A549 (cell line): ENCODE data around the gene XDH. TPM values are rescaled to one million over a fixed set of nuclear protein-coding genes. Genes with fewer than 3 reads are reported as not detected.

Source experiments
- ATAC-seq, 2 experiments: fragments of 200-7000 bp in 1 of 2; fragments of >200 bp in 1 of 2; cut with Nextera tagmentation in 1 of 2; cut with Tn5 transposase in 1 of 2; 3 replicates each; pipeline versions ENCODE4 v1.8.0 to v1.9.1; 2018 to 2020; ENCODE audit warnings: mild to moderate bottlenecking in 1 of 2, moderate library complexity in 1 of 2
- CTCF ChIA-PET: fragments of 300-600 bp; sonication (Branson Sonifier 250); formaldehyde crosslinking; extraction: SDS; loops from one replicate; lab custom pipeline; 2021; ENCODE audit warnings: antibody characterized with exemption, inconsistent platforms; lab: Yijun Ruan, JAX
- POLR2A ChIA-PET: fragments of 350-600 bp; formaldehyde crosslinking; extraction: SDS; loops from one replicate; lab custom pipeline; 2021; ENCODE audit warnings: antibody characterized with exemption, inconsistent platforms; lab: Yijun Ruan, JAX
- DNase-seq, 2 experiments: peaks; one replicate each; pipeline versions ENCODE4 v3.0.0 to v3.0.0-alpha.2; 2011 to 2016; ENCODE audit warnings: low read depth in 1 of 2, low spot score in 1 of 2
- FAIRE-seq: peaks from 2 replicates; lab custom pipeline; 2011; peaks lifted over from hg19 to GRCh38; lab: Jason Lieb, UNC
- H3K27ac ChIP-seq, 2 experiments: fragments of >200 bp; sonication (Bioruptor Twin); formaldehyde crosslinking; 3 replicates each; pipeline ENCODE4 v1.5.1; 2016 to 2017
- H3K4me1 ChIP-seq: fragments of >200 bp; sonication (Bioruptor Twin); formaldehyde crosslinking; 3 replicates; pipeline ENCODE4 v1.6.1; 2016
- H3K4me2 ChIP-seq: fragments of >200 bp; sonication (Bioruptor Twin); formaldehyde crosslinking; 3 replicates; pipeline ENCODE4 v1.6.1; 2016
- H3K4me3 ChIP-seq: fragments of >200 bp; sonication (Bioruptor Twin); formaldehyde crosslinking; 3 replicates; pipeline ENCODE4 v1.5.1; 2016
- H3K9me3 ChIP-seq: fragments of >200 bp; sonication (Bioruptor Twin); formaldehyde crosslinking; 3 replicates; pipeline ENCODE4 v1.6.1; 2016
- CEBPB ChIP-seq, 2 experiments: fragments of >200 bp in 1 of 2; sonication (Bioruptor Twin) in 1 of 2; formaldehyde crosslinking in 1 of 2; IDR thresholded peaks; 2 replicates each; pipeline ENCODE4 v1.6.1; 2012 to 2016
- CHD4 ChIP-seq: fragments of 200-600 bp; sonication (generic); IDR thresholded peaks from 2 replicates; pipeline ENCODE4 v1.6.1; 2016; ENCODE audit warnings: antibody characterized with exemption, mild to moderate bottlenecking, borderline replicate concordance
- JUN ChIP-seq, 2 experiments: fragments of >200 bp; sonication (Bioruptor Twin); formaldehyde crosslinking; IDR thresholded peaks; 2 replicates in 1 of 2; 3 replicates in 1 of 2; pipeline ENCODE4 v1.6.1; 2016 to 2017
- KDM1A ChIP-seq: fragments of 200-600 bp; sonication (generic); IDR thresholded peaks from 2 replicates; pipeline ENCODE4 v1.6.1; 2016; ENCODE audit warnings: low read depth, mild to moderate bottlenecking
- MAZ ChIP-seq: fragments of 150-350 bp; IDR thresholded peaks from 2 replicates; pipeline ENCODE4 v1.6.1; 2014; ENCODE audit warnings: antibody characterized with exemption, low read depth, low read length, borderline replicate concordance
- NFE2L2 ChIP-seq: fragments of 150-350 bp; conservative IDR thresholded peaks from 2 replicates; pipeline ENCODE4 v1.6.1; 2014; ENCODE audit warnings: low read length
- RAD21 ChIP-seq, 2 experiments: fragments of >200 bp in 1 of 2; sonication (Bioruptor Twin) in 1 of 2; formaldehyde crosslinking in 1 of 2; IDR thresholded peaks in 1 of 2; conservative IDR thresholded peaks in 1 of 2; 2 replicates in 1 of 2; 3 replicates in 1 of 2; pipeline ENCODE4 v1.6.1; 2012 to 2018; ENCODE audit warnings: inconsistent platforms in 1 of 2
- RFX5 ChIP-seq: fragments of 450-650 bp; IDR thresholded peaks from 2 replicates; pipeline ENCODE4 v1.7.1; 2014; ENCODE audit warnings: antibody characterized with exemption, mild to moderate bottlenecking, moderate library complexity
- SREBF2 ChIP-seq: fragments of 450-650 bp; IDR thresholded peaks from 2 replicates; pipeline ENCODE4 v1.6.1; 2014; ENCODE audit warnings: mild to moderate bottlenecking, moderate library complexity
- TFCP2L1 ChIP-seq: fragments of 250-450 bp; sonication (Bioruptor Pico); IDR thresholded peaks from 2 replicates; pipeline ENCODE4 v1.5.0; 2021; ENCODE audit warnings: mild to moderate bottlenecking
- ZC3H11A ChIP-seq: fragments of 450-650 bp; IDR thresholded peaks from 2 replicates; pipeline ENCODE4 v1.6.1; 2014; ENCODE audit warnings: antibody characterized with exemption, mild to moderate bottlenecking
- ZFP36 ChIP-seq: fragments of 450-650 bp; IDR thresholded peaks from 2 replicates; pipeline ENCODE4 v1.6.1; 2014; ENCODE audit warnings: borderline replicate concordance; ENCODE audit not compliant: partially characterized antibody
- ZNF302 ChIP-seq: fragments of 250-450 bp; sonication (Bioruptor Pico); IDR thresholded peaks from 2 replicates; pipeline ENCODE4 v1.9.0; 2021; ENCODE audit warnings: inconsistent platforms, mild to moderate bottlenecking, moderate library complexity
- ZSCAN20 ChIP-seq: fragments of 250-450 bp; sonication (Bioruptor Pico); IDR thresholded peaks from 2 replicates; pipeline ENCODE4 v1.8.0; 2022; ENCODE audit warnings: mild to moderate bottlenecking, moderate library complexity
- WGBS: methylation state at CpG from one replicate; pipeline ENCODE4 v1.1.6; 2017; ENCODE audit errors: missing lambda C conversion rate; 5-methylcytosine and 5-hydroxymethylcytosine counted together
- polyA plus RNA-seq, 4 experiments: library from polyadenylated mRNA; depleted of rRNA in 3 of 4; stranded (reverse); fragments of >200 nt; fragmentation: RNase III in 1 of 4; extraction: RNeasy Plus Mini Kit Qiagen cat#74134 plus additional on column Dnase treatment in 1 of 4; gene quantifications; 2 replicates in 3 of 4; 3 replicates in 1 of 4; pipeline ENCODE4 v1.2.3, GENCODE V29; 2011 to 2017
- TF ChIP-seq, protein P1 (sequence below): fragments of >200 bp; sonication (Bioruptor Twin); formaldehyde crosslinking; IDR thresholded peaks from 3 replicates; pipeline ENCODE4 v1.5.1; 2016
- TF ChIP-seq, protein P2 (sequence below): IDR thresholded peaks from 2 replicates; pipeline ENCODE4 v1.6.1; 2012
- TF ChIP-seq, protein P3 (sequence below): fragments of 150-350 bp; IDR thresholded peaks from 2 replicates; pipeline ENCODE4 v1.6.1; 2014; ENCODE audit warnings: low read depth, mild to moderate bottlenecking, low read length

XDH gene
- polyA plus RNA-seq, 2 of the 4 experiments (the other 2 are of a cell fraction), result 0.71 to 1.1 TPM

DNA sequence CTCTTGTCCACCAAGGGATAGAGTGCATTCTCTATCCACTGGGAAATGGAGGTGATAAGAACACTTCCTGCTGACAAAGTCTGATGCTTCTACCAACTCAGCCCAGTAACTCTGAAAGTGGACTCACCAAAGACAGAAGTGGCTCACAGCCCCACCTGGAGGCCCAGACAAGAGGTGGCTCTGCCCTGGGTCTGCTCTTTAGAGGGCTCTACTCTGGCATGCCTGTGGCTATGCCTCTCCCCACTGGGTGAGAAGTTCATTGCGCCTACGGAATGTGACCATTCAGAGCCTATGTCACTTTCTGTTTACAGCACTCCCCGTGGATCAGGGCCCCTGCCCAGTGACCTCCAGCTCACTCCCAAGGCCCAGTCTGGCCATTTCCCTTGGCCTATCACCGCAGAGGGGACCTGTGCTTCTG lies 13.5 kb upstream of the XDH start:
- H3K4me3 ChIP-seq, result no peak overlapping the region
- H3K4me1 ChIP-seq, result peaks cover 10% of the 10 kb centered on the region; the same call in 1 of the 3 replicates
- H3K27ac ChIP-seq, result 0 out of 6 replicates have a peak overlapping the region, but pooled peaks of 1 of the 2 experiments have one; percentile 1
- TF ChIP-seq TFCP2L1 (CRISPR knock-in tag) (no peak), MAZ (no peak), JUN (IDR thresholded peaks at IDR 0.05) (no peak), RAD21 (conservative IDR thresholded peaks at IDR 0.05 in 1 of 2, IDR thresholded peaks at IDR 0.05 in 1 of 2) (peak; percentile 27 to 55; a peak in 3 of 5 replicates)
- ATAC-seq (peak; percentile 53 to 91; a peak in 4 of 6 replicates), FAIRE-seq (no peak), DNase-seq (peak in 1 of 2 experiments; percentile 52)
- CTCF ChIA-PET, result interaction anchor here (0.9 kb wide), 1 partner anchor 26 kb away, joined by 3 read pairs; no protein-coding TSS in a partner anchor
- 45% methylated on average over 4 of the region's 4 CpGs for WGBS
- H3K9me3 ChIP-seq, result 0 out of 3 replicates have a peak, but pooled peaks cover 3% of the 10 kb centered on the region
- POLR2A ChIA-PET, result no interaction called here
- H3K4me2 ChIP-seq, result no peak overlapping the region

DNA sequence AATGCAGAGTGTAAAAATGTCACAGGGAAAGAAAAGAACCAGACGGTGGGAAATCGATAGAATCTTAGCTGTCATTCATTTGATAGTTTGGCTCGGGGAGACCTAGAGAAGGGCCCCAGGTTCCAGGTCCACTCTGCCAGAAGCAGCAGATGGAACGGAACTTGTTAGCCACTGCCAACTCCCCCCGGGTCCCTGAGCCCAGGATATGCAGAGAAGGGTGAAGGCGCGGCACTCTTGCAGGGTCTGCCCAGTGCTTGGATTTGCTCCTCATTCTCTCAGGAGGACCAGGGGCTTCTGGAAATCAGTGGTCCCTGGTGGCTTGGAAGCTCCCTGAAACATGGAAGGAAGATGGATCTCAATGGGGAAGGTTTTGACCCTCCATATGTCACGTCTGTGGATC lies 11.6 kb upstream of the XDH start:
- FAIRE-seq, result no peak
- no peak for DNase-seq
- CTCF ChIA-PET, result interaction anchor here (0.6 to 3.0 kb wide), 6 partner anchors 9 to 573 kb away, joined by 3 to 12 read pairs (median 4); partner anchors contain the start of genes EHD3, GALNT14 and XDH

DNA sequence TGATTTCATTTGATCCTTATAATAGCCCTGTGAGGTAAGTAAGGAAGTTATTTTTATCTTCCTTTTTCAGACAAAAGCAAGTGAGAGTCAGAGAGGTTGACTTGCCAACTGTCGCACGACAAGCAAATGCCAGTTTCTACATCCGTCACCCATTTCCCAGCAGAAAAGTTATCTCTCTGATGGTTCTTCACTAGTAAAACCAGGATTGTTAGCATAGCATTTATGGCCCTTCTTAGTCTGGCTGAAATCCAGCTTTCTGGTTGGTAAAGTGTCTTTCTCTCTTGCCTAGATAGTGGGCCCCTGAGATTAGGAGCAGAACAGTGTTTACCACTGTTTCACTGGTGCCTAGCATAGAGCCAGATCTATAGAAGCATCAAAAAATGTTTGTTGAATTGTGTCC lies 7.1 kb upstream of the XDH start:
- ChIA-PET CTCF (no interaction called here), POLR2A (no interaction called here)
- WGBS, result 93% methylated on average over 3 of the region's 3 CpGs
- TF ChIP-seq, protein P1, sequence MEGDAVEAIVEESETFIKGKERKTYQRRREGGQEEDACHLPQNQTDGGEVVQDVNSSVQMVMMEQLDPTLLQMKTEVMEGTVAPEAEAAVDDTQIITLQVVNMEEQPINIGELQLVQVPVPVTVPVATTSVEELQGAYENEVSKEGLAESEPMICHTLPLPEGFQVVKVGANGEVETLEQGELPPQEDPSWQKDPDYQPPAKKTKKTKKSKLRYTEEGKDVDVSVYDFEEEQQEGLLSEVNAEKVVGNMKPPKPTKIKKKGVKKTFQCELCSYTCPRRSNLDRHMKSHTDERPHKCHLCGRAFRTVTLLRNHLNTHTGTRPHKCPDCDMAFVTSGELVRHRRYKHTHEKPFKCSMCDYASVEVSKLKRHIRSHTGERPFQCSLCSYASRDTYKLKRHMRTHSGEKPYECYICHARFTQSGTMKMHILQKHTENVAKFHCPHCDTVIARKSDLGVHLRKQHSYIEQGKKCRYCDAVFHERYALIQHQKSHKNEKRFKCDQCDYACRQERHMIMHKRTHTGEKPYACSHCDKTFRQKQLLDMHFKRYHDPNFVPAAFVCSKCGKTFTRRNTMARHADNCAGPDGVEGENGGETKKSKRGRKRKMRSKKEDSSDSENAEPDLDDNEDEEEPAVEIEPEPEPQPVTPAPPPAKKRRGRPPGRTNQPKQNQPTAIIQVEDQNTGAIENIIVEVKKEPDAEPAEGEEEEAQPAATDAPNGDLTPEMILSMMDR, result no peak
- no peak for TF ChIP-seq SREBF2
- TF ChIP-seq ZSCAN20 (CRISPR knock-in tag), result no peak
- no peak for TF ChIP-seq NFE2L2
- no peak for TF ChIP-seq KDM1A
- no peak for TF ChIP-seq JUN (IDR thresholded peaks at IDR 0.05)
- no peak for TF ChIP-seq TFCP2L1 (CRISPR knock-in tag)
- TF ChIP-seq, protein P2, sequence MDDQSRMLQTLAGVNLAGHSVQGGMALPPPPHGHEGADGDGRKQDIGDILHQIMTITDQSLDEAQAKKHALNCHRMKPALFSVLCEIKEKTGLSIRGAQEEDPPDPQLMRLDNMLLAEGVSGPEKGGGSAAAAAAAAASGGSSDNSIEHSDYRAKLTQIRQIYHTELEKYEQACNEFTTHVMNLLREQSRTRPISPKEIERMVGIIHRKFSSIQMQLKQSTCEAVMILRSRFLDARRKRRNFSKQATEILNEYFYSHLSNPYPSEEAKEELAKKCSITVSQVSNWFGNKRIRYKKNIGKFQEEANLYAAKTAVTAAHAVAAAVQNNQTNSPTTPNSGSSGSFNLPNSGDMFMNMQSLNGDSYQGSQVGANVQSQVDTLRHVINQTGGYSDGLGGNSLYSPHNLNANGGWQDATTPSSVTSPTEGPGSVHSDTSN, result no peak
- TF ChIP-seq RFX5, result no peak
- DNase-seq (no peak), FAIRE-seq (no peak), ATAC-seq (no peak)
- no peak overlapping the region for H3K4me3 ChIP-seq
- H3K4me2 ChIP-seq, result no peak overlapping the region
- peaks cover 34% of the 10 kb centered on the region for H3K9me3 ChIP-seq
- H3K4me1 ChIP-seq, result no peaks in the 10 kb centered on the region
- H3K27ac ChIP-seq, result no peak overlapping the region

More for the DNA sequence above, 11.6 kb upstream of the XDH start:
- Histone ChIP-seq H3K4me3 (no peak overlapping the region), H3K9me3 (peaks cover 1% of the 10 kb centered on the region; the same call in 1 of the 3 replicates), H3K27ac (no peak overlapping the region), H3K4me2 (no peak overlapping the region), H3K4me1 (peaks cover 10% of the 10 kb centered on the region; the same call in 1 of the 3 replicates)
- no peak for ATAC-seq
- WGBS, result 90% methylated on average over 8 of the region's 8 CpGs
- TF ChIP-seq, protein P3, sequence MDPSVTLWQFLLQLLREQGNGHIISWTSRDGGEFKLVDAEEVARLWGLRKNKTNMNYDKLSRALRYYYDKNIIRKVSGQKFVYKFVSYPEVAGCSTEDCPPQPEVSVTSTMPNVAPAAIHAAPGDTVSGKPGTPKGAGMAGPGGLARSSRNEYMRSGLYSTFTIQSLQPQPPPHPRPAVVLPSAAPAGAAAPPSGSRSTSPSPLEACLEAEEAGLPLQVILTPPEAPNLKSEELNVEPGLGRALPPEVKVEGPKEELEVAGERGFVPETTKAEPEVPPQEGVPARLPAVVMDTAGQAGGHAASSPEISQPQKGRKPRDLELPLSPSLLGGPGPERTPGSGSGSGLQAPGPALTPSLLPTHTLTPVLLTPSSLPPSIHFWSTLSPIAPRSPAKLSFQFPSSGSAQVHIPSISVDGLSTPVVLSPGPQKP, result no peak
- no peak for TF ChIP-seq ZFP36
- no peak for TF ChIP-seq ZC3H11A
- TF ChIP-seq MAZ, result no peak
- TF ChIP-seq ZNF302 (CRISPR knock-in tag), result no peak
- no peak for TF ChIP-seq CHD4
- TF ChIP-seq CEBPB (IDR thresholded peaks at IDR 0.05), result no peak
- no peak for TF ChIP-seq NFE2L2
- TF ChIP-seq, protein P1, result no peak
- POLR2A ChIA-PET, result no interaction called here
